Measurements from ENCODE around the gene CPVL.

GRCh38 chr7:29096446-29096730 is 49.9 kb downstream of the CPVL start:
- TF ChIP-seq CTCF (IDR thresholded peaks at IDR 0.05) = no peak
- no peak for TF ChIP-seq EZH2 (IDR thresholded peaks at IDR 0.05; ENCODE audit: borderline replicate concordance, insufficient read depth, low read depth, low read length, poor library complexity, severe bottlenecking)

All from B cell (primary cell).